HG03342 (cell line): ENCODE measurements around the gene LRRFIP2.
"Not testable (repeated sequence)": the region's sequence is repeated elsewhere in the genome, so short reads cannot be mapped to it uniquely, and the experiment has no call there.

Experiments used
- ATAC-seq: cut with Tn5 transposase; IDR thresholded peaks from one replicate; pipeline ENCODE4 v1.9.1; 2021; ENCODE audit warnings: mild to moderate bottlenecking, moderate library complexity; ENCODE audit not compliant: unreplicated experiment

The LRRFIP2 gene

DNA sequence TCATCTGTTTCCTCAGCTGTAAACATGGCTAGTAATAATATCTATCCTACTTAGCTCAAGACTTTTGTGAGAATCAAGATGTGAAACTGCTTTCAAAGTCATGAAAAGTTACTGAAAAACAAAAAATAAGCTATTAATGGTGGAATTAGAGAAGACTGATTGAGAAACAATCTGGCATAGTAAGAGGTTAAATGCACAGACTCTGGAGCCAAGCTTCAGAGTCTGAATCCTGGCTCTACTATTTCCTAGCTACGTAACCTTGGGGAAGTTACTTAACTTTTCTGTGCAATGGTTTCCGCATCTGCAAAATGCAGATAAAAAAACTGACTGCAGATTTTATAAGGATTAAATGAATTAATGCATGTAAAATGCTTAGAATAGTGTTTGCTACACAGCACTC lies 28.8 kb downstream of the LRRFIP2 start:
- no peak for ATAC-seq

DNA sequence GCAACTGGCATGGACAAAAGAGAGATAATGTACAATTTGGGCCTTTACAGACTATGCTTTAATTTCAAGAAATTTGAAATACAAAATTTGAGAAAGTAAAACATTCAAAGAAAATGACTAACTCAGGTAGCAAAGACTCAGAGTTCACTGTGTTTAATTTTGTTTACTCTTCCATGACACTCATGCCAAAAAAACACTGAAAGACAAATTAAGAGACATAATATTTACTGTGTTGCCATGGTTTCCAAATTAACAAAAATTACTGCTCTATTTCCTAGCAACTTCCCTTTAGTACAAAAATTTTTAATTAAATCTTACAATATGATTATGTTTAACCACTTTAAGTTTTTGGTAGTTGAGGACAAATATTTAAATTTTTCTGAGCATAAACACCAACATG lies 29.6 kb downstream of the LRRFIP2 start:
- no peak for ATAC-seq

DNA sequence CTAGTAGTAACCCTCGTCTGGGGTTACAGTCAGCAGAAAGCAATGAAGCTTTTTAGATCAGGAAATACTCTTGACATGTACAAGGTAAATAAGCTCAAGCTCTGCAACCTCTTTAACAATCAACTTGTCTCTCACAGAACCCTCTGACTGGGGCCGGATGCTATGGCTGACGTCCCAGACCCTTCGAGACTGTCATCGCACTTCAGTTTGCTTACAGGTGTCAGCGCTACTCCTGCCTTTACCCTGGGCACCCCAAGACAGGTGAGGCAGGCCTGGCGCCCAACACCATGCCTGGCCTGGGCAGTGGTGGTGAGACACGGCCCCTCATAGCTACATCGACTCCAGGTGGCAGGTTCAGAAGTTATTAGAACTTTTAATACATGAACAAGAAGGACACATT lies 30.6 kb downstream of the LRRFIP2 start:
- no peak for ATAC-seq

DNA sequence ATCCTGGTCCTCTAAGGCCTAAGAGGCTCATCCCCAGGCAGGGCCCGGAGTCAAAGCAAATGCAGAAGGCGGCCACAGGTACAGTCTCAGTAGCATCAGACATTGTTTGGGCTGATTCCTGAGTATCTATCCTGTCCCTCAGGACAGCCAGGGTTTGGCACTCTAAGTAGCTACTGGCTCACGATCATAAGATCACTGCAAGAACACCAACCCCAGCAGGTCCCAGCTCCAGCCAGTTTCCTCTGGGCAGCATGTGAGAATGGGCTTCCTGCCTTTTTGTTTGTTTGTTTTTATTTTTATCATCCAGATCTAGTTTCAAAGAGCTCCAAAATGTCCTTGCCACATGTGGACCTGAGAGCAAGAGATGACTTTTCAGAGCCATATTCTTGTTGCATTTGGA lies 32.7 kb downstream of the LRRFIP2 start:
- ATAC-seq: no peak

DNA sequence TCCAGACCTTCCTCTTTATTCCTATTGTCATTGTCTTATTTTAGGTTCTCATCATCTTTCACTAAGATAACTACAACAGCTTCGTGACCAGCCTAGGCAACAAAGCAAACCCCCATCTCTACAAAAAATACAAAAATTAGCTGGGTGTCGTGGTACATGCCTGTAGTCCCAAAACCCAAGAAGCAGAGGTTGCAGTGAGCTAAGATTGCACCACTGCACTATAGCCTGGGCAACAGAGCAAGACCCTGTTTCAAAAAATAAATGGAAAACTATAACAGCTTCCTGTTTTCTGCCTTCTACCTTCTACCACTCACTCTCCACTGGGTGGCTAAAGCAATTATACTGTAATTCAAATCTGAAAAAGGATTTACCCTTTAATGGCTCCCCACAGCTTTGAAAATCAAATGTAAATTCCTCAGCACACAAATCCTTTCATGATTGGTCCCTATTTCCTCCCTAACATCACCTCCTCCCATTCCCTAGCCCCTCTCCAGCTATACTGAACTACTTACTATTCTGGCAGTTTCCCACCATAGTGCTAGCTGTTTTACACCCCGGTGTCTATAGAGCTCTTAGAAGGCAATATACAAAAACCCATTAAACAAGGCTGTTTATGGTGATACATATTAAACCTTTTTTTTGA lies 33.4 kb downstream of the LRRFIP2 start:
- ATAC-seq: no peak

DNA sequence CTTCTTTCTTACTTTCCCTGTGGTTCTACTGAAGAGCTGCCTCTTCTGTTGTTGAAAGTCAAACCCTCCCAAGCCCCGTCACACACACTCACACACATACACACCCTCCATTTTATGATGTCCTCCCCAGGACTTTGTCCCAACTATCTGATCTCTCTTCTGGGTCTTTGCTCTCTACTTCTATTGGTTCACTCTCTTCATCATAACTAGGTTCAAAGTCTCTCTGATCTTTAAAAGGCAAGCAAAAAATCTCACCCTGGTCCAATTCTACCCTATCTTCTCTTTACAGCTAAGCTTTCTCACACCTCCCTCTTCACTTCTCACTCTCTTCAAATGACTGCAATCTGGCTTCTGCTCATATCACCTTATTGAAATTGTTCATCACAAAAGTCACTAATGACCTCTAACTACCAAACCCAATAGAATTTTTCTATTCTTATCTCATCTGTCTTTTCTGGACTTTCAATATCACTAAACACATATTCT lies 34.8 kb downstream of the LRRFIP2 start:
- no peak for ATAC-seq

DNA sequence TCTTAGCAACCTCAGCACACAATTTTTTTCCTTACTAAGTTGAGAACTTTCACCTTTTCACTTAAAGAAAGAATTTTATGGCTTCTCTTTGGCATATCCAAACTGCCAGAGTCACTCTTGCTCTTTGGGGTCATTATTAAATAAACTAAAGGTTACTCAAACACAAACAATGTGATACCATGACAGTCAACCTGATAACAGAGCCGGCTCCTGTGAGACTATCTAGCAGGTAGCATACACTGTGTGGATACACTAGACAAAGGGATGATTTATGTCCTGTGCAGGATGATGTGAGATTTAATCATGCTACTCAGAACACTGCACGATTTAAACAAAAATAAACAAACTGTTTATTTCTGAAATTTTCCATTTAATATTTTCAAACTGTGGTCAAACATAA lies 35.6 kb downstream of the LRRFIP2 start:
- no peak for ATAC-seq

DNA sequence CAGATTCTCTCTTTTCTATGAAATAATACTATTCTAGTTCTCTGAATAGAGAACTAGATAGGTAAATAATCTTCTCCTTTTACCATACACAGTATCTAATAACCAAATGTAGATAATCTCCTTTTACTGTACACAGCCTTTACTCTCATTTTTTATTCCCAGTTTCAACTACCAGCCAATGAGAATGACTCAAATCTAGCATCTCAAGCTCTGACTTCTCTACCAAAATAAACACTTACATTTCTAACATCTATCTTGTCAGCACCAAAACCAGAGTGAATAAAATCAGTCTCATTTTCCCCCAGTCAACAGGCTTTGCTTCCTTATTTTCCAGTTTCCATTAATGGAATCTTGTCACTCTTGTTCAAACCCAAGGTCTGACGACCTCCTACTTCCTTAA lies 36.9 kb downstream of the LRRFIP2 start:
- ATAC-seq: no peak

DNA sequence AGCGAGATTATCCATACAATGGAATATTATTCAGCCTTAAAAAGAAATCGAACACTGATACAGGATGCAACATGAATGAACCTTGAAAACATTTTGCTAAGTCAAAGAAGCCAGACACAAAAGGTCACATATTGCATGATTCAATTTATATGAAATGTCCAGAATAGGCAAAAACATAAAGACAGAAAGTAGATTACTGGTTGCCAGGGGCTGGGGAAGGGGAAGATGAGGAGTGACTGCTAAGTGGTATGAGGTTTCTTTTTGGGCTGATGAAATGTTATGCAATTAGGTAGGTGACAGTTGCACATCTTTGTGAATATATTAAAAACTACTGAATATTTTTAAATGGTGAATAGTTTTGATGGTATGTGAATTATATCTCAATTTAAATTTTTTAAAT lies 38.3 kb downstream of the LRRFIP2 start:
- ATAC-seq: no peak

DNA sequence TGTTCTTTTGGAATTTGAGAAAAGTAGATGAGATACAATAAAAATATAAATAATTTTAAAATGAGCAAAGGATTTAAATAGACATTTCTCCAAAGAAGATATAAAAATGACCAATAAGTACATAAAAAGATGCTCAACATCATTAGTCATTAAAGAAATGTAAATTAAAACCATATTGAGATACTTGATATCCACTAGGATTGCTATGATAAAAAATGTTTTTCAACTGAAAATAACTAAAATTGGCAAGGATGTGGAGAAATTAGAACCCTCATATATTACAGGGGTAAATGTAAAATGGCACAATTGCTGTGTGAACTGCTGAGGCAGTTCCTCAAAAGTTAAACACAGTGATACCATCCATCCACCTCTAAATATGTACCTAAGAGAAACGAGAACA lies 38.8 kb downstream of the LRRFIP2 start:
- no peak for ATAC-seq

DNA sequence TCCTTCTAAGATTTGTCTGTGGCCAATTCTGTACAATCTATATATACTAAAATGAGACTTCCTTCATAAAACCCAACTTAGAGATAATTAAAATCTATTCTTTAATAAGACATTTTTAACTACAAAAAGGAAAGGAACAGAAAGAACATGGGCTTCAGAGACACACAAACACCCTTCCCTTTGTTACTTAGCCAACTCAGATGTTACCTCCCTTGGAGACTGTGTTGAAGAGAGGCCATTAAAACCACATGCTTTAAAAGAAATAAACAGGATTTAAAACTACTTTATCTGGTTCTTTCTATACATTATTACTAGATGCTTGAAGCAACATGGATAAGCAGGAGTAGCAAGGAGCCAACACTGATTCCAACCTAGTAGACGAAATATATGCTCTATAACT lies 42.0 kb downstream of the LRRFIP2 start:
- ATAC-seq: no peak

DNA sequence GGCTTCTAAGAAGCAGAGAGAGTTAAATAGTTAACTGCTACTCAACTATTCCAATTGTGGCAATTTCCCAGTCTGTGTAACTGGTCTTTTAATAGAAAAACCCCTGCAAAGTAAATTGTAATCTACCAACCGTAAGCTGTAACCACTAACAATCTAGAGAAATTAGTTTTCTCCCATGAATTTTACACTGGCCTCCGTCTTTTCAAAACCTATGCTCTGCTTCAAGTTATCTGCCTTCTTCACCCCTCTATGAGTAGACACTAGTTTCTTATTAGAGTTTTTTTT lies 42.6 kb downstream of the LRRFIP2 start:
- no peak for ATAC-seq

DNA sequence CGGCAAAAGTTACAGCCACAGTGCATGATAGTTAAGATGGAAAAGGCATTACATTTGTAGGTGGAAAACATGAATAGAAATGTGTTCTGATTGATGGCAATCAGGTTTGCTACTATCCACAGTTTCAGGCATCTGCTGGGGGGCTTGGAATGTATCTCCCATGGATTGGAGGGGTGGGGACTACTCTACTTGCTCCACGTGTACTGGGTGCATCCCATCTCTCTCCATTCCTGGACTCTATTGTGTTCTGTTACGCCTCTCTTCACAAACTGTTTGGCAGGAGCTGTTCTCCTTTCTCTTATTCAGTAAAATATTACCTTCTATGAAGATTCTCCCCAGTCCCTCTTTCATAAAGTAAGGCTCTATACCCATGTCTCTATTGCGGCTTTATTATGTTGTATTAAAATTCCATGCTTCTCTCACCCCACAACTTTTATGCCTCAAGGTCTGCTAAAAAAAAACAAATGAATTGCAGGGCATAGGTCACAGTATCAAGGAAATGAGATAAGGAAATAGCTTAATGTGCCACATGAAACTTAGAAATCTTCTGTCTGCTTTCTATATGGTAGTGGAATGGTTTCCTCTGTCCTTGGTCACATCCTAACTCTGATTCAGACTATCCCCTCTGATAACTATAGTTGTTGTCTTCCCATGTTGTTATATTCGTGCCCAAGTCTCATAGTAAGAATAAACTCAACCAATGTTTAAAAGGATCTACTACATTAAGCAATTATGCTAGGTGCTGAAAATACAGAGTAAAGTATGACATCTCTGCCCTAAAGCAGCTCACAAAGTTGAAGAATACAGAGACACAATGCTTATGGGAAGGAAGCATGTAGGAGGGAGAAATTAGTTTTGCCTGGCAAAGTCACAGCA lies 43.2 kb downstream of the LRRFIP2 start:
- ATAC-seq: no peak

DNA sequence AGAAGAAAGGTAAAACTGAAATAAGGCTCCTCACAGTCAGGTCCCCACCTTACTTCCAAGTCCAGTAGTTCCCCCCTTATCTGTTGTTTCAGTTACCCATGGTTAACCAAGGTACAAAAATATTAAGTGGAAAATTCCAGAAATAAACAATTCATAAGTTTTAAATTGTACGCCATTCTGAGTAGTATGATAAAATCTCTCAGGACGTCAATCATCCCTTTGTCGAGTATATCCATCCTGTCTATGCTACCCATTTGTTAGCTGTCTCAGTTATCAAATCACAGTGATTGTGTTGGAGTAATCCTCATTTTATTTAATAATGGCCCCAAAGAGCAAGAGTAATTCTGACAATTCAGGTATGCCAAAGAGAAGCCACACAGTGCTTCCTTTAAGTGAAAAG lies 43.9 kb downstream of the LRRFIP2 start:
- ATAC-seq: no peak

DNA sequence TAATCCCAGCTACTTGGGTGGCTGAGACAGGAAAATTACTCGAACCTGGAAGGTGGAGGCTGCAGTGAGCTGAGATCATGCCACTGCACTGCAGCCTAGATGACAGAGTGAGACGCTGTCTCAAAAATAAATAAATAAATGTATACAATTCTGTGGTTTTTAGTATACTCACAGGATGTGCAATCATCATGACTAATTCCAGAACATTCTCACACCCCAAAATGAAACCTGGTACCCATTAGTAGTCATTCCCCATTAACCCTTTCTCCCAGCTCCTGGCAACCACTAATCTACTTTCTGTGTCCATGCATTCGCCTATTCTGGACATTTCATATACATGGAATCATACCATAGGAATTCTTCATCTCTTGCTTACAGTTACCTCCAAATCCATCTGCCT lies 44.5 kb downstream of the LRRFIP2 start:
- ATAC-seq: no peak

DNA sequence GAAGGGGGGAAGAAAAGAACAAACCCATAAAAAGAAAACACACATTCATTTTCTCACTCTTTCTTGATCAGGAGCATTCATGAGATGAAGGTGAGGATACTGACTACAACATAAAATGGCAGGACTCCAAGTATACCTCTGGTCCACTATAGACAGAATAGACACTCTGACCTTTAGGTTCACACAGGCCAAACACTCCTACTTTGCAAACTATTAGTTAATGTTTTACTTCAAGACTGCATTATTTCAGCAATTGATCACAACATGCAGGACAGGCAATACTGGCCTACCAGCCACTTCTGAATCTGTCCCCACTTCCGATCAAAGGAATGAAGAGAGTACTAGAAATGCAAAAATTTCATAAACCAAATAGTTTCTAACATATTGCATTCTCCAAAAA lies 47.0 kb downstream of the LRRFIP2 start:
- no peak for ATAC-seq

DNA sequence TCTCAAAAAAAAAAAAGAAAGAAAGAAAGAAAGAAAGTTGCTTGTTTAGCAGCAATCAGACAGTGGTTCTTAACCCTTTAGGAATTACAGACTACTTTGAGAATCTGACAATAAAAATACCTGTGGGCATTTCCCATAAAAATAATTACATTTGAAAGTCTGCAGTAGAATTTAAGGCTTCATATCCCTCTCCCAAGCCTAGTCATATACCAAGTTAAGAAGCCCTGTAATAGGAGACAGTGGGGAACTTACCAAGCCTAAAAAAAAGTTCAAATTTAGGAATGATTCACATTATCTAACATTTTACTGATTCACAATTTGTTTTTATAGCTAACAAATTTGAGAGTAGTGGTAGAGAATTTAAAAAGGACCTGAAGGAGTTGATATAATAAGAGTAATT lies 47.5 kb downstream of the LRRFIP2 start:
- no peak for ATAC-seq

DNA sequence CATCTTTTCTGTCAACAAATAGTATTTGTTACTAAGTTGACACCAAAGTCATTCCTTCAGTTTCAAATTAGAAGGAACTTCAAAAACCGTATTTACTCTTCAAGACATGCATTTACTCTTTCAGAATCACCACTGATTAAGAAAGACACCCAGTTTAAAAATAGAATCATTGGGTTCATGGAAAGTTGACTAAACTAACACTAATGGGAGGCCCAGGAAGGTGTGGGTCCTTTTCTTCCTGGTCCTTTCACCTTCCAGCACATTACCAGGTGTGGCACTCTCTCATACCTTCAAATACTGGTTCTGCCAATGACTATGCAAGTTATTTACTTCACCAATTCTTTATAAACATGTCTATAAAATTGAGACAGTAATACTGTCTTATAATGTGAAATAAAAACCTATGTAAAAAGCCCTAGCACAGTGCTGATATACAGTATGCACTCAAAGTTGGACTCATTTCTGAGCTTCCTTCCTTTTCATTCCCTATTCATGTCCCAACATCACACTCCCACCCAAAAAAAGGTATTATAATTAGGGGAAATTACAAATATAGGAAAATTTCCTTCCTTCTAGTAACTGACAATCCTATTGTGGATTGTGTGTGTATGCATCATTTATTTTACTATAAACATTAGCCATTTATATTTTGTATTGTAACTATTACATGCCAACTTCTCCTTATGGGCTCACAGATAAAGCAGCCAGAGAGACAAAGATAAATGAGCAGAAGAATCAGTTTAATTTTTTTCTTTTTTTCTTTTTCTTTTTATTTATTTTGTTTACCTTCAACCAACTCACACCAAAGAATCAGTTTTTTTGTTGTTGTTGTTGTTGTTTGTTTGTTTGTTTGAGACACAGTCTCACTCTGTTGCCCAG lies 48.9 kb downstream of the LRRFIP2 start:
- no peak for ATAC-seq

DNA sequence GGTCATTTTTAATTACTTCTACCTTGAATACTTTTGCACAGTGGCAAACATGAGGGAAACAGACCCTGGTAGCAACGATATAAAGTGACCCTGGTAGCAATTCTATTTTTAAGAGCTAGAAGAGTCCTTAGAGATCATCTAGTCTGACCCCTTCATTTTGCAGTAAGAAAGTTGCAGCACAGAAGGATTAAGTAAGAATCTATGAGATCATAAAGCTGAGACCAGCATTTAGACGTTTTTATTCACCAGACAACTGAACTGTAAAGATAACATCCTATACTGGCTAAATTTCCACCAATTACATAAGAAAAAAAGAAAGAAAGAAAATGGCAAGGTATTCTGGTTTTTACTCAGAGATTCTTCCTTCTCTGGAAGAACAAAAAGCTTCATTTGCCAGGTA lies 49.9 kb downstream of the LRRFIP2 start:
- ATAC-seq: no peak

DNA sequence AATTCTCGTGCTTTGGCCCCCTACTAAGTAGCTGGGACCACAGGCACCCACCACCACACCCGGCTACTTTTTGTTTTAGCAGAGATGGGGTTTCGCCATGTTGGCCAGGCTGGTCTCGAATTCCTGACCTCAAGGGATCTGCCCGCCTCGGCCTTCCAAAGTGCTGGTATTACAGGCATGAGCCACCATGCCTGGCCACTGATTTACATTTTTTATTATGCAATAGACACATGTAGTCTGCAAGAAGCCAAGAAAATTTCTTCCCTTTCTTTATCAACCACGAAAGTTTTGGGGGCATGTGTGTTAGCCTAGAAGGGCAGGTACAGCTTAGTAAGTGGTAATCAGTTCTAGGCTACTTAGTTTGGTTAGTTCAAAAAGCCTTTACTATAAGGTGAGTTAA lies 51.1 kb downstream of the LRRFIP2 start:
- no peak for ATAC-seq

DNA sequence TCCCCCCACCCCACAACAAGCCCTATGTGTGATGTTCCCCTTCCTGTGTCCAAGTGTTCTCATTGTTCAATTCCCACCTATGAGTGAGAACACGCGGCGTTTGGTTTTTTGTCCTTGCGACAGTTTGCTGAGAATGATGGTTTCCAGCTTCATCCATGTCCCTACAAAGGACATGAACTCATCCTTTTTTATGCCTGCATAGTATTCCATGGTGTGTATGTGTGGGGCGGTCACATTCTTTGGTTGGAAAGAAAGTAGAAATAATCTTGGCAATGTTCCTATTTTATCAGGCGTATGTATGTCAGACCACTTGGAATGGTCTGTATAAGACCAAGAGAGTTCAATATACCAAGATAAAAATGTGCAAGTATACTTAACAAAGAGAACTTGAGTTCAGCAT lies 52.3 kb downstream of the LRRFIP2 start:
- ATAC-seq: not testable (repeated sequence)

DNA sequence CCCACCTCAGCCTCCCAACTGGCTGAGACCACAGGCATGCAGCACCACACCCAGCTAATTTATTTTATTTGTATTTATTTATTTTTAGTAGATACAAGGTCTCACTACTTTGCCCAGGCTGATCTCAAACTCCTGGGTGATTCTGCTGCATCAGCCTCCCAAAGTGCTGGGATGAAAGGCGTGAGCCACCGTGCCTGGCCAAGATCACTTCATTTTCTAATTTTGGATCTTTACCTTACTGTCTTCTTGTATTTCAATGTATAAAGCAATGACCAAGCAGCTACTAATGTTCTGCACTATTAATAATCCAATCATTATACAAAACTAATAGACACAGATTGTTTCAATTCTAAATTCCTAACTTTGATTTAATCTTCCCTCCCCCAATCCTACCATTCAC lies 56.2 kb downstream of the LRRFIP2 start:
- ATAC-seq: no peak
